HepG2 (cell line): ENCODE measurements around the gene KCTD21. TPM values are rescaled to one million over a fixed set of nuclear protein-coding genes. Genes with fewer than 3 reads are reported as not detected.

Source experiments
- ARHGAP35 ChIP-seq: sonication (generic); formaldehyde crosslinking; IDR thresholded peaks from 2 replicates; pipeline ENCODE4 v1.9.0; 2022; ENCODE audit warnings: mild to moderate bottlenecking, inconsistent platforms, moderate library complexity, missing genetic modification reagents, borderline replicate concordance
- CBFB ChIP-seq: sonication (generic); formaldehyde crosslinking; IDR thresholded peaks from 2 replicates; pipeline ENCODE4 v1.4.0; 2020; ENCODE audit warnings: missing genetic modification reagents
- CREM ChIP-seq, 2 experiments: sonication (generic) in 1 of 2; formaldehyde crosslinking in 1 of 2; IDR thresholded peaks; 2 replicates each; pipeline versions ENCODE4 v1.4.0 to v1.6.1; 2016 to 2020; ENCODE audit warnings: antibody characterized with exemption in 1 of 2, mild to moderate bottlenecking in 1 of 2, missing genetic modification reagents in 1 of 2
- CTCF ChIP-seq: sonication (generic); formaldehyde crosslinking; IDR thresholded peaks from 2 replicates; pipeline ENCODE4 v1.5.0; 2020; ENCODE audit warnings: mild to moderate bottlenecking, missing genetic modification reagents, moderate library complexity
- ELF1 ChIP-seq: sonication (generic); formaldehyde crosslinking; IDR thresholded peaks from 2 replicates; pipeline ENCODE4 v1.4.0; 2020; ENCODE audit warnings: missing genetic modification reagents
- MXI1 ChIP-seq: IDR thresholded peaks from 3 replicates; pipeline ENCODE4 v1.6.1; 2012; ENCODE audit warnings: low read depth, low read length, inconsistent platforms, borderline replicate concordance
- MYPOP ChIP-seq: sonication (generic); formaldehyde crosslinking; IDR thresholded peaks from 2 replicates; pipeline ENCODE4 v1.8.1; 2023; ENCODE audit warnings: mild to moderate bottlenecking, moderate library complexity, missing genetic modification reagents
- POLR2A ChIP-seq, 2 experiments: IDR thresholded peaks; 2 replicates each; pipeline ENCODE4 v1.6.1; 2011; ENCODE audit warnings: low read depth in 2 of 2, low read length in 2 of 2, mild to moderate bottlenecking in 1 of 2, moderate library complexity in 1 of 2; ENCODE audit not compliant: insufficient read depth in 1 of 2
- PTBP1 ChIP-seq: fragments of 200-400 bp; formaldehyde crosslinking; IDR thresholded peaks from 2 replicates; pipeline ENCODE4 v1.6.1; 2018; ENCODE audit warnings: low read length, low read depth; ENCODE audit not compliant: poor library complexity, severe bottlenecking
- RNF2 ChIP-seq: fragments of 450-650 bp; conservative IDR thresholded peaks from 2 replicates; pipeline ENCODE4 v1.6.1; 2016; ENCODE audit warnings: low read depth
- ZMAT3 ChIP-seq: sonication (generic); formaldehyde crosslinking; conservative IDR thresholded peaks from 2 replicates; pipeline ENCODE4 v1.7.0; 2021; ENCODE audit warnings: missing genetic modification reagents
- ZNF34 ChIP-seq: sonication (generic); formaldehyde crosslinking; IDR thresholded peaks from 2 replicates; pipeline ENCODE4 v1.4.0; 2020; ENCODE audit warnings: mild to moderate bottlenecking, missing genetic modification reagents, borderline replicate concordance
- ZNF564 ChIP-seq: sonication (generic); formaldehyde crosslinking; IDR thresholded peaks from 2 replicates; pipeline ENCODE4 v1.8.1; 2023; ENCODE audit warnings: mild to moderate bottlenecking, missing genetic modification reagents
- ZNF614 ChIP-seq: IDR thresholded peaks from 2 replicates; pipeline ENCODE4 v1.6.1; 2018; ENCODE audit warnings: missing biosample characterization, missing genetic modification reagents, inconsistent platforms, borderline replicate concordance
- polyA plus RNA-seq, 8 experiments: library from polyadenylated mRNA; depleted of rRNA in 3 of 8; stranded (reverse) in 7 of 8; unstranded in 1 of 8; fragments of >200 nt; fragmentation: Illumina TruSeq in 4 of 8; extraction: Trizol in 4 of 8; gene quantifications; 2 replicates each; pipeline versions ENCODE4 v1.2.1 to v1.2.3, GENCODE V29; 2011 to 2016; ENCODE audit warnings: low read depth in 4 of 8, missing spikeins in 1 of 8, mixed read lengths in 1 of 8; ENCODE audit not compliant: insufficient read depth in 1 of 8
- total RNA-seq, 5 experiments: library from RNA; depleted of rRNA; stranded (reverse); fragments of >200 nt; fragmentation: Illumina TruSeq; extraction: Trizol; gene quantifications; 2 replicates each; pipeline ENCODE4 v1.2.3, GENCODE V29; 2016; ENCODE audit warnings: low read depth in 1 of 5
- TF ChIP-seq, protein P1 (sequence below): IDR thresholded peaks from 2 replicates; pipeline ENCODE4 v1.4.0; 2020; ENCODE audit warnings: mild to moderate bottlenecking, missing genetic modification reagents
- TF ChIP-seq, protein P2 (sequence below): IDR thresholded peaks from 2 replicates; pipeline ENCODE4 v1.6.1; 2016; ENCODE audit warnings: missing genetic modification reagents, missing compliant biosample characterization
- TF ChIP-seq, protein P3 (sequence below): sonication (generic); formaldehyde crosslinking; IDR thresholded peaks from 2 replicates; pipeline ENCODE4 v1.4.0; 2020; ENCODE audit warnings: missing genetic modification reagents, borderline replicate concordance

Gene KCTD21
- total and polyA plus RNA-seq, 2 of the 13 experiments (the other 11 are each of a cell fraction or from before 2014, with no cell fraction given), result 3.1 to 13.5 TPM

DNA sequence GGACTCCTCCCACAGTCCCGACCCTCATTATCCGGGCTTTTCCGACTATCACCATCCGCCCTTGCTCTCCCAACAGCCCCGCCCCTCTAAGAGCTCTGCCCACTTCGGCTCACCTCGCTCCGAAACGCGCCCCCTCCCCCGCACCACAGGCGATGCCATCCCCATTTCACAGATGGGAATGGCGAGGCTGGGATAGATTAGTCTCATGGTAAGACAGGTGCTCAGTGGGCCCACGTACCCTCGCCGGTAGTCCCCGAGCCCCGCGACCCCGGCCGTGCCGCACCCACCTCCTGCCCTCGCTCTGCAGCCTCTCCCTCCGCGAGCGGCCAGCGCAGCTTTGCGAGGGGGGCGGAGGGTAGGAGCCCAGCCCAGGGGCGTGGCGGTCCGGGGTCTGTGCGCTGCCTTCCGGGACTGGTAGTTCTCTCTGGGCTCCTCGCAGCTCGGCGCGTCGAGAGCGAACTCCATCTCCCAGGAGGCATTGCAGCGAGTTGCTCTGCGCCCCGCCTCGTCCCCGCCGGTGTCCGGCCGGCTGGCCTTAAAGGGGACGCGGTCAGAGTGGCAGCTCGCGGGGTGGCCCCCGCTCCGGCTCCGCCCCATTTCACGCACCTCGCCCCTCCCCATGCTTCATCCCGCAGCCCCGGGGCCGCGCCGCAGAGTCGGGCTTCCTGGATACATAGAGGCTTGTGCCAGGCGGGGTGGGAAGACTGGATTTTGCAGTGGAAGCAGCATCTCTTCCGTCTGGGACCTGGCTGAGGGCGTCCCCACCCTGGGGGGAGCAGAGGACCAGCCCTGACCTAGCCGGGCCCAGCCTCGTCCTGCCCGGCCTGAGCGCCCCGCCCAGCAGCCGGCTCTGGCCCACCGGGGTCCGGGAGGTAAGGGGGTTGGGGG is at the start of gene KCTD21, which contains the start of gene USP35 (continued):
- peak; percentile 88; the same call in 2 of the 3 replicates for TF ChIP-seq MXI1
- peak; percentile 81; the same call in 1 of the 2 replicates for TF ChIP-seq ARHGAP35 (CRISPR knock-in tag)
- peak in 1 of 2 experiments; percentile 85; a peak in 2 of 4 replicates for TF ChIP-seq POLR2A (IDR thresholded peaks at IDR 0.05; ENCODE audit: insufficient read depth in 1 of 2, low read depth in 2 of 2, low read length in 2 of 2)
- peak; percentile 64 for TF ChIP-seq CBFB (CRISPR knock-in tag)
- TF ChIP-seq PTBP1, result no peak
- 0 out of 2 replicates have a peak, but pooled peaks have one; percentile 56 for TF ChIP-seq MYPOP
- TF ChIP-seq, protein P1, sequence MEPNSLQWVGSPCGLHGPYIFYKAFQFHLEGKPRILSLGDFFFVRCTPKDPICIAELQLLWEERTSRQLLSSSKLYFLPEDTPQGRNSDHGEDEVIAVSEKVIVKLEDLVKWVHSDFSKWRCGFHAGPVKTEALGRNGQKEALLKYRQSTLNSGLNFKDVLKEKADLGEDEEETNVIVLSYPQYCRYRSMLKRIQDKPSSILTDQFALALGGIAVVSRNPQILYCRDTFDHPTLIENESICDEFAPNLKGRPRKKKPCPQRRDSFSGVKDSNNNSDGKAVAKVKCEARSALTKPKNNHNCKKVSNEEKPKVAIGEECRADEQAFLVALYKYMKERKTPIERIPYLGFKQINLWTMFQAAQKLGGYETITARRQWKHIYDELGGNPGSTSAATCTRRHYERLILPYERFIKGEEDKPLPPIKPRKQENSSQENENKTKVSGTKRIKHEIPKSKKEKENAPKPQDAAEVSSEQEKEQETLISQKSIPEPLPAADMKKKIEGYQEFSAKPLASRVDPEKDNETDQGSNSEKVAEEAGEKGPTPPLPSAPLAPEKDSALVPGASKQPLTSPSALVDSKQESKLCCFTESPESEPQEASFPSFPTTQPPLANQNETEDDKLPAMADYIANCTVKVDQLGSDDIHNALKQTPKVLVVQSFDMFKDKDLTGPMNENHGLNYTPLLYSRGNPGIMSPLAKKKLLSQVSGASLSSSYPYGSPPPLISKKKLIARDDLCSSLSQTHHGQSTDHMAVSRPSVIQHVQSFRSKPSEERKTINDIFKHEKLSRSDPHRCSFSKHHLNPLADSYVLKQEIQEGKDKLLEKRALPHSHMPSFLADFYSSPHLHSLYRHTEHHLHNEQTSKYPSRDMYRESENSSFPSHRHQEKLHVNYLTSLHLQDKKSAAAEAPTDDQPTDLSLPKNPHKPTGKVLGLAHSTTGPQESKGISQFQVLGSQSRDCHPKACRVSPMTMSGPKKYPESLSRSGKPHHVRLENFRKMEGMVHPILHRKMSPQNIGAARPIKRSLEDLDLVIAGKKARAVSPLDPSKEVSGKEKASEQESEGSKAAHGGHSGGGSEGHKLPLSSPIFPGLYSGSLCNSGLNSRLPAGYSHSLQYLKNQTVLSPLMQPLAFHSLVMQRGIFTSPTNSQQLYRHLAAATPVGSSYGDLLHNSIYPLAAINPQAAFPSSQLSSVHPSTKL (CRISPR knock-in tag), result no peak; the same call in 1 of the 2 replicates
- TF ChIP-seq, protein P2, sequence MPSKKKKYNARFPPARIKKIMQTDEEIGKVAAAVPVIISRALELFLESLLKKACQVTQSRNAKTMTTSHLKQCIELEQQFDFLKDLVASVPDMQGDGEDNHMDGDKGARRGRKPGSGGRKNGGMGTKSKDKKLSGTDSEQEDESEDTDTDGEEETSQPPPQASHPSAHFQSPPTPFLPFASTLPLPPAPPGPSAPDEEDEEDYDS (CRISPR knock-in tag), result peak; percentile 85
- peak; percentile 87 for TF ChIP-seq ELF1 (CRISPR knock-in tag)
- peak; percentile 9; the same call in 1 of the 2 replicates for TF ChIP-seq CTCF (CRISPR knock-in tag)
- peak; percentile 66; the same call in 1 of the 2 replicates for TF ChIP-seq ZNF564 (CRISPR knock-in tag)
- TF ChIP-seq ZMAT3 (CRISPR knock-in tag), result peak; percentile 59; the same call in 1 of the 2 replicates
- TF ChIP-seq CREM (IDR thresholded peaks at IDR 0.05), result peak; percentile 69
- no peak for TF ChIP-seq CREM (CRISPR knock-in tag; IDR thresholded peaks at IDR 0.05)
- peak; percentile 34 for TF ChIP-seq ZNF614 (CRISPR knock-in tag)
- TF ChIP-seq ZNF34 (CRISPR knock-in tag), result 0 out of 2 replicates have a peak, but pooled peaks have one; percentile 71
- TF ChIP-seq RNF2, result 0 out of 2 replicates have a peak, but pooled peaks have one; percentile 54
- TF ChIP-seq, protein P3, sequence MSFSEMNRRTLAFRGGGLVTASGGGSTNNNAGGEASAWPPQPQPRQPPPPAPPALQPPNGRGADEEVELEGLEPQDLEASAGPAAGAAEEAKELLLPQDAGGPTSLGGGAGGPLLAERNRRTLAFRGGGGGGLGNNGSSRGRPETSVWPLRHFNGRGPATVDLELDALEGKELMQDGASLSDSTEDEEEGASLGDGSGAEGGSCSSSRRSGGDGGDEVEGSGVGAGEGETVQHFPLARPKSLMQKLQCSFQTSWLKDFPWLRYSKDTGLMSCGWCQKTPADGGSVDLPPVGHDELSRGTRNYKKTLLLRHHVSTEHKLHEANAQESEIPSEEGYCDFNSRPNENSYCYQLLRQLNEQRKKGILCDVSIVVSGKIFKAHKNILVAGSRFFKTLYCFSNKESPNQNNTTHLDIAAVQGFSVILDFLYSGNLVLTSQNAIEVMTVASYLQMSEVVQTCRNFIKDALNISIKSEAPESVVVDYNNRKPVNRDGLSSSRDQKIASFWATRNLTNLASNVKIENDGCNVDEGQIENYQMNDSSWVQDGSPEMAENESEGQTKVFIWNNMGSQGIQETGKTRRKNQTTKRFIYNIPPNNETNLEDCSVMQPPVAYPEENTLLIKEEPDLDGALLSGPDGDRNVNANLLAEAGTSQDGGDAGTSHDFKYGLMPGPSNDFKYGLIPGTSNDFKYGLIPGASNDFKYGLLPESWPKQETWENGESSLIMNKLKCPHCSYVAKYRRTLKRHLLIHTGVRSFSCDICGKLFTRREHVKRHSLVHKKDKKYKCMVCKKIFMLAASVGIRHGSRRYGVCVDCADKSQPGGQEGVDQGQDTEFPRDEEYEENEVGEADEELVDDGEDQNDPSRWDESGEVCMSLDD (CRISPR knock-in tag), result no peak
